ENCODE measurements around the gene SLC25A29. TPM values are rescaled to one million over a fixed set of nuclear protein-coding genes. Genes with fewer than 3 reads are reported as not detected.

Gene SLC25A29
- total RNA-seq, 1 donor: 19.9 TPM

GRCh38 chr14:100291305-100292075 lies 14.8 kb downstream of the SLC25A29 start:
- no peaks in the 10 kb centered on the region for H3K27me3 ChIP-seq (ENCODE audit: insufficient read depth, low read length)
- no peaks in the 10 kb centered on the region for H3K36me3 ChIP-seq (ENCODE audit: insufficient read depth, low read length)
- no peaks in the 10 kb centered on the region for H3K9me3 ChIP-seq (ENCODE audit: low read depth, low read length)
- peak; percentile 68 for DNase-seq (ENCODE audit: insufficient read length, low spot score, missing footprints)
- H4K20me1 ChIP-seq (ENCODE audit: insufficient read depth, low read length): peaks cover 6% of the 10 kb centered on the region
- no peak overlapping the region for H3K27ac ChIP-seq (ENCODE audit: low read depth, low read length)
- H3K4me1 ChIP-seq (ENCODE audit: insufficient read depth, low read length): no peaks in the 10 kb centered on the region
- no peak overlapping the region for H3K4me3 ChIP-seq (ENCODE audit: insufficient read depth, low read length)
- H3K79me2 ChIP-seq (ENCODE audit: insufficient read depth, low read length): no peaks in the 10 kb centered on the region
- no peak overlapping the region for H2AFZ ChIP-seq (ENCODE audit: low read length)
- H3K4me2 ChIP-seq (ENCODE audit: insufficient read depth, low read length): no peak overlapping the region
- TF ChIP-seq CTCF (IDR thresholded peaks at IDR 0.05; ENCODE audit: extremely low read depth, low read depth, low read length): no peak

- peak; percentile 62 for DNase-seq (ENCODE audit: insufficient read length, low spot score, missing footprints)
- Histone ChIP-seq H3K4me1 (ENCODE audit: insufficient read depth, low read length) (peaks cover 4% of the 10 kb centered on the region), H3K4me2 (ENCODE audit: insufficient read depth, low read length) (no peak overlapping the region), H3K9me3 (ENCODE audit: low read depth, low read length) (no peaks in the 10 kb centered on the region), H3K4me3 (ENCODE audit: insufficient read depth, low read length) (no peak overlapping the region), H4K20me1 (ENCODE audit: insufficient read depth, low read length) (peaks cover 6% of the 10 kb centered on the region), H2AFZ (ENCODE audit: low read length) (no peak overlapping the region), H3K36me3 (ENCODE audit: insufficient read depth, low read length) (no peaks in the 10 kb centered on the region), H3K27ac (ENCODE audit: low read depth, low read length) (no peak overlapping the region), H3K79me2 (ENCODE audit: insufficient read depth, low read length) (no peaks in the 10 kb centered on the region), H3K27me3 (ENCODE audit: insufficient read depth, low read length) (no peaks in the 10 kb centered on the region)
- TF ChIP-seq CTCF (IDR thresholded peaks at IDR 0.05; ENCODE audit: extremely low read depth, low read depth, low read length): no peak
Measured at GRCh38 chr14:100290607-100291304, 15.5 kb downstream of the SLC25A29 start.

- Histone ChIP-seq H3K36me3 (ENCODE audit: insufficient read depth, low read length) (no peaks in the 10 kb centered on the region), H3K27ac (ENCODE audit: low read depth, low read length) (no peak overlapping the region), H2AFZ (ENCODE audit: low read length) (no peak overlapping the region), H3K27me3 (ENCODE audit: insufficient read depth, low read length) (no peaks in the 10 kb centered on the region), H3K4me1 (ENCODE audit: insufficient read depth, low read length) (peaks cover 4% of the 10 kb centered on the region), H3K79me2 (ENCODE audit: insufficient read depth, low read length) (no peaks in the 10 kb centered on the region), H3K4me2 (ENCODE audit: insufficient read depth, low read length) (no peak overlapping the region), H3K9me3 (ENCODE audit: low read depth, low read length) (no peaks in the 10 kb centered on the region), H4K20me1 (ENCODE audit: insufficient read depth, low read length) (peaks cover 6% of the 10 kb centered on the region), H3K4me3 (ENCODE audit: insufficient read depth, low read length) (no peak overlapping the region)
- peak; percentile 86 for DNase-seq (ENCODE audit: insufficient read length, low spot score, missing footprints)
- no peak for TF ChIP-seq CTCF (IDR thresholded peaks at IDR 0.05; ENCODE audit: extremely low read depth, low read depth, low read length)
Measured at GRCh38 chr14:100289916-100290606, 16.2 kb downstream of the SLC25A29 start.

All from osteoblast (primary cell).